GM18499 (cell line): ENCODE results near the gene CEP135.
A peak's percentile ranks its signal among the peaks of the same experiment; 100 is the strongest.
"Not testable (repeated sequence)": the region's sequence is repeated elsewhere in the genome, so short reads cannot be mapped to it uniquely, and the experiment has no call there.

ENCODE experiments used
- ATAC-seq: cut with Tn5 transposase; IDR thresholded peaks from one replicate; pipeline ENCODE4 v1.9.1; 2021; ENCODE audit warnings: moderate number of reproducible peaks; ENCODE audit not compliant: insufficient read depth, unreplicated experiment

The CEP135 gene

DNA sequence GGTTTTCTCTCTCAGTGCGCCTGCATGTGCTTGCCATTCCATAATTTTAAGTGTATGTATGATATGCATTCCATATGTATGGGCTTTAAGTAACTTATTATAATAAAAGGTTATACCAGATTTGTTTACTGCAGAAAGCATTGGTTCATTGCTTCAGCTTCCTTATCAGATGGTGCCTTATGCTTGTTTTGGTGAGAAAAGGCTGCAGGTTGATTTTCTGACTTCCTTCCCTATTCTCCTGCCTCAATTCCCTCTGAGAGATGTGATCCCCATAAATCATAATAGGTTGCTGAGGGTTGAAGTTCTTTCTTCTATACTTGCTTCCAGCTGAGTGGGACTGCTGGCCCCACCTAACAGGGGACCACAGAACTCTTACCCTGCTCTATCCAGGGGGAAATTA, 10.3 kb upstream of the CEP135 start:
- no peak for ATAC-seq

DNA sequence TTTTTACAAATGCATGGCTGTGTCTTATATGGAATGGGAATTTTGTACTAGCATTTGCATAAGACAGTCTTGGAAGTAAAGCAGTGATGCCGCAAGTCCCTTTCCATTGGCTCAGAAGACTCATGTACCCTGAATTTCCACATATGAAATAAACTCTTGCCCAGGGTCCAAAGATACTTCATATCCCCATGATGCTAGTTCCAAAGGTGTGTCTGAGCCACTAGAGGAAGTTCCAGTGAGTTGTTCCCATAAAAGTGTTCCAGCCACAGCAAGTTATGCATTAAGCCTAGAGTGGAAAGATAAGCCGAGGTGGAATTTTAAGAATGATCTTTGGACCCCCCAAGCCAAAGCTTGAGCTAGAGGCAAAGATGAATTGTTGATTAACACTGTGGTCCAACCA, 9.3 kb upstream of the CEP135 start:
- ATAC-seq: no peak

GRCh38 chr4:55941881-55942396, 6.8 kb upstream of the CEP135 start:
- ATAC-seq: no peak

GRCh38 chr4:55947254-55947882, 1.4 kb upstream of the CEP135 start:
- ATAC-seq: peak; percentile 51

DNA sequence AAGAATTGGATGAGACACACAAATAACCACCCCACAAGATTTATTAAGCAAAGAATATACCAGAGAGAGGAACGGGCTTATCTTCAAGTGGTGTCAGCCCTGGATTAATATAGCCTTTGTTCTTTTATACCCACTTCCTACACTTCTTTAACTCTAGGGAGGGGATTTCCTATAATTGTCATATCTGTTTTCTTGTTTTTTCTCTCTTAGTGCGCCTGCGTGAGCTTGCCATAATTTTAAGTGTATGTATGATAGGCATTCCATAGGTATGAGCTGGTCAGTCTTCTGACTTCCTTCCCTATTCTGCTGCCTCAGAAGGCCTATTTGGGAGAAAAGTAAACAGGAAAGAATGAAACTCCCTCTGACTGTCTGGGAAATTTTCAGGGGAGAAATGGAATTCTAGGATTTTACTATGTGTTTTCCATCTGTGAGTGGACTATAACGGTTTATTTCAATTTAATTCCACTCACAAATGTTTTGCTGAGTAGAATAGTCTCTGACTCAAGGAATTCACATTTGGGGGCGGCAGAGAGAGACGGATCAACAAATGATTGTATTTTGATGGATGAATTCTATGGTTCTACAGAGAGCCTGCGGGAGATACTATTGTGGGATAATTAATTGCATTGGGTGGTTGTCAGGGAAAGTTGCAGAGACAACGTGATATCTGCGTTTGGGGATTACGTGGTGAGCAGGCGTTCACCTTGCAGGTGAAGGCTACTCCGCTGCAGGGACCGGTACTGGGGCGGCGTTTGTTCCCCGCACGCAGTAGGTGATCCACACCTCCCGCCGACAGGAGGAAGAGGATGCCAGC, 626 bp upstream of the CEP135 start:
- ATAC-seq: peak; percentile 0

- ATAC-seq: no peak
These were observed 697 bp downstream of the CEP135 start for GRCh38 chr4:55949482-55949802.

DNA sequence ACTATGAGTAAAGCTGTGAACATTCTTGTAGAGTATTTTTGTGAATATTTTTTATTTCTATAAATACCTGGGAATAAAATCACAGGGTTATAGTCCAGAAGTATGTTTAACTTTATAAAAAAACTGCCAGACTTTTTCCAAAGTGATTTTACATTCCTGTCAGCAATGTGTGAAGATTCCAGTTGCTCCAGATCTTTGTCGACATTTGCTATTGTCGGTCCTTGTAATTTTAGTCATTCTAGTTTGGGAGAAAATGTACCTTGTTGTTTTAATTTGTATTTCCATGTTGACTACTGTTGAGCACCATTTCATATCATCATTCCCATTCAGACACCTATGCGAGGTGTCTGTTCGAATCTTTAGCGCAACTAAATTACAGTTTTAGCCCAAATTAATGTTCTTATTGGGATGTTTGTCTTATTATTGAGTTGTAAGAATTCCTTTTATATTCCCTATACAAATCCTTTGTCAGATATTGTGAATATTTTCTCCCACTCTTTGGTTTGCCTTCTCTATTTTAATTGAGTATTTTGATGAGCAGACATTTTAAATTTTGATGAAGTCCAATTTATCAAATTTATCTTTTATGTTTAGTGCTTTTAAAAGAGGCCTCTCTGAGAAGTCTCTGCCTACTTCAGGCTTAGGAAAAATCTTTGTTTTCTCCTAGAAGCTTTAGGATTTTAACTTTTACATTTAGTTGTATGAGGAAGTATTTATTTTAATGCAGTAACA, 2.6 kb downstream of the CEP135 start:
- ATAC-seq: no peak

- no peak for ATAC-seq
These were observed 7.0 kb downstream of the CEP135 start for GRCh38 chr4:55955710-55956109.

DNA sequence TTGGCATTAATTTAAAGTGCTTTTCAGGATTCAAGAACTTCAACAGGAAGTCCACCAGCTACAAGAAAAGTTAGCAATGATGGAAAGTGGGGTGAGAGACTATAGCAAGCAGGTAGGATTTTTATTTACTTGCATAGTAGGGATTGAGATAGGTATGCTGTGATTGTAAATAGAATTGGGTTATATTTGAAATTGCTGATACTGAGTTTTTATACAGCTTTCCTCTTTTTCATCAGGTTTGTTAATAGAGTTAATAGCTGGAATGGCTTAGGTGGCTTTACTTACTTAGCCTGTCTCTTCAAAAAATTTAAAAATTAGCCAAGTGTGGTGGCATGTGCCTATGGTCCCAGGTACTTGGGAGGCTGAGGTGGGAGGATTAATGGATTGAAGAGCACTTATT, 10.9 kb downstream of the CEP135 start:
- no peak for ATAC-seq

- ATAC-seq: no peak
These were observed 15.3 kb downstream of the CEP135 start for GRCh38 chr4:55964046-55964445.

DNA sequence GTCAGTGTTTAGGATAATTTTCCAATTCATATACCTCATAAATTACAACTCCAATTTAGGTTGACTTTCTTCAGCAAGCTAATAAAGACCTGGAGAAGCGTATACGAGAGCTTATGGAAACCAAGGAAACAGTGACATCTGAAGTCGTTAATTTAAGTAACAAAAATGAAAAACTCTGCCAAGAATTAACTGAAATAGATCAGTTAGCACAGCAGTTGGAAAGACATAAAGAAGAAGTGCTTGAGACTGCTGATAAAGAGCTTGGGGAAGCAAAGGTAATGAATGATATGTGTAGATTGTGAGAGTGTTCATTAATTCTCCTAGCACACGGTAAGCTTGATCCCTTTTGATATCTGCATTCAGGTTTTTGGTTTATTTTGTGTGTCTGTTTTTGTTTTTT, 16.8 kb downstream of the CEP135 start:
- ATAC-seq: no peak

GRCh38 chr4:55966324-55966723, 17.6 kb downstream of the CEP135 start:
- not testable (repeated sequence) for ATAC-seq

DNA sequence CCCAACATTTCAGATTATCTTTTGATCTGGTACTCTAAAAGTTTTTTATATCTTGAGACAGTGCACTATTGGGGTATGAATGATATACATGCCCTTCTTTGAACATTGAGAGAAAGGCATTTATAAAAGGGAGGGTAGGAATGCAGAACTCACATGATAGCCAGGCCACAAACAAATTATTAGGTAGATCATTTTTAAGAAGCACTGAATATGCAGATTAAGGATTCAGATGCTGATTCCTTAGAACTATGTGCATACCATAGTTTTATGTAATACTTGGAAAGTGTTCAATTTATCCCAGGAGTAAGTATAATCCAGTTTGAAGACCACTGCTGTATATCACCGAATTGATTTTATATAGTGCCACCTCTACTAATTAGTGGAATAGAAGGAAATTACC, 18.6 kb downstream of the CEP135 start:
- no peak for ATAC-seq

GRCh38 chr4:55973650-55974049, 24.9 kb downstream of the CEP135 start:
- ATAC-seq: no peak

- no peak for ATAC-seq
These were observed 29.1 kb downstream of the CEP135 start for GRCh38 chr4:55977811-55978210.

- no peak for ATAC-seq
These were observed 30.8 kb downstream of the CEP135 start for GRCh38 chr4:55979562-55979961.

DNA sequence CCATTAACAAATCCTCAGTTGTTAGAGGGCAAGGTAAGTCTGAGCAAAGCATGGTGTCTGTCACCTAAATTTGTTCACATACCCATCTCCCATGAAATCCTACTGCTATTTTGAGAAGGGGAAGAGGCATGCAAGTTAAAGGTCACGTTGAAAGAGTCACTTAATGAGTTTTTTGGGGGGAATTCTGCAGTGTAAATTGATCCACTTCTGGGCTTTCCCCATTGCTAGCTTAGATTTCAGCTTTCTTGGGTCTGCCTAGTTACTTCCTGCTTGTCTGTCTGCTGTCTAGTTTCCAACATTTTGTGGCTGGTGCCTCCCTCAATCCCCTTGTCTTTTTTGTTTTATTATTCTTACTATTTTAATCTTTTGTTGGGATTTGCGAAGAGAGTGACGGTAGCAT, 32.0 kb downstream of the CEP135 start:
- no peak for ATAC-seq

- ATAC-seq: no peak
These were observed 34.2 kb downstream of the CEP135 start for GRCh38 chr4:55982976-55983375.

GRCh38 chr4:55989766-55990165, 41.0 kb downstream of the CEP135 start:
- no peak for ATAC-seq

- peak; percentile 56 for ATAC-seq
These were observed 45.4 kb downstream of the CEP135 start for GRCh38 chr4:55993994-55994663.

GRCh38 chr4:55996646-55997045, 47.9 kb downstream of the CEP135 start:
- no peak for ATAC-seq
